Measurements from ENCODE around the gene EDA.

- TF ChIP-seq POLR2A (IDR thresholded peaks at IDR 0.05; ENCODE audit: borderline replicate concordance, extremely low read depth, insufficient read depth, insufficient read length) (no peak), CBX3 (IDR thresholded peaks at IDR 0.05; ENCODE audit: low read depth) (no peak), RAD21 (IDR thresholded peaks at IDR 0.05; ENCODE audit: low read depth) (no peak), CTCF (IDR thresholded peaks at IDR 0.05 in 2 of 3, conservative IDR thresholded peaks at IDR 0.05 in 1 of 3; ENCODE audit: borderline replicate concordance in 1 of 3, insufficient read depth in 1 of 3, low read depth in 2 of 3, low read length in 2 of 3) (no peak), ZFX (IDR thresholded peaks at IDR 0.05) (no peak), SRF (IDR thresholded peaks at IDR 0.05; ENCODE audit: low read depth) (no peak), FOSL1 (IDR thresholded peaks at IDR 0.05; ENCODE audit: low read depth) (no peak), TCF7L2 (IDR thresholded peaks at IDR 0.05; ENCODE audit: borderline replicate concordance, extremely low read depth, insufficient read depth, insufficient read length) (no peak), EZH2 (IDR thresholded peaks at IDR 0.05) (no peak)
Measured at GRCh38 chrX:70062076-70062475, 446.2 kb downstream of the EDA start, which contains the start of gene OTUD6A.
